ENCODE results near the gene PCSK9. TPM values are rescaled to one million over a fixed set of nuclear protein-coding genes. Genes with fewer than 3 reads are reported as not detected.

The PCSK9 gene
- total and polyA plus RNA-seq, 2 of the 13 experiments (the other 11 are each of a cell fraction or from before 2014, with no cell fraction given) = 33.3 to 80.5 TPM

GRCh38 chr1:55047611-55048010 lies 8.3 kb downstream of the PCSK9 start:
- TF ChIP-seq CENPT (CRISPR knock-in tag; IDR thresholded peaks at IDR 0.05; ENCODE audit: low read depth) = no peak
- peak; percentile 2 to 20; a peak in 1 of 4 replicates for TF ChIP-seq POLR2A (IDR thresholded peaks at IDR 0.05; ENCODE audit: insufficient read depth in 1 of 2, low read depth in 2 of 2, low read length in 2 of 2)
- TF ChIP-seq KLF13 (CRISPR knock-in tag; IDR thresholded peaks at IDR 0.05) = no peak
- POLR2A ChIA-PET = no interaction called here
- Histone ChIP-seq H3K27ac (ENCODE audit: extremely low read length, insufficient read depth, low read length) (no peak overlapping the region), H3K9me3 (ENCODE audit: low read length) (no peaks in the 10 kb centered on the region), H3K79me2 (ENCODE audit: insufficient read depth, low read length) (peaks cover 48% of the 10 kb centered on the region), H2AFZ (ENCODE audit: low read length) (no peak overlapping the region), H4K20me1 (ENCODE audit: insufficient read depth, low read length) (peaks cover 46% of the 10 kb centered on the region), H3K27me3 (ENCODE audit: control insufficient read depth in 1 of 2, insufficient read depth in 2 of 2, low read length in 2 of 2) (no peaks in the 10 kb centered on the region), H3K9ac (ENCODE audit: insufficient read depth, low read depth, low read length) (no peak overlapping the region), H3K4me2 (ENCODE audit: low read depth, low read length) (no peak overlapping the region), H3K4me1 (ENCODE audit: insufficient read depth, low read length) (peaks cover 42% of the 10 kb centered on the region), H3K4me3 (replicated peaks in 1 of 3; ENCODE audit: insufficient read depth in 1 of 3, low read depth in 2 of 3, low read length in 3 of 3) (no peak overlapping the region), H3K36me3 (replicated peaks in 1 of 2; ENCODE audit: control insufficient read depth in 1 of 2, insufficient read depth in 2 of 2, low read length in 2 of 2) (peaks cover 17 to 64% of the 10 kb centered on the region in 2 experiments)
- BruUV-seq (replicated peaks) = no TSS peak
- ATAC-seq (no peak), DNase-seq (ENCODE audit: low spot score) (no peak), FAIRE-seq (no peak)
- no CpG with 5 or more reads among the region's 3 CpGs for WGBS (ENCODE audit: low lambda C conversion rate)
- intact Hi-C loops (cut with micrococcal nuclease; ENCODE audit: unreplicated experiment) (no loop called here), in situ Hi-C loops (cut with HindIII; ENCODE audit: extremely low pct_ligation_motif_present, low pct_unique_long_range_greater_than_20kb) (no loop called here)
- CTCF ChIA-PET (ENCODE audit: low intra/inter-chr PET ratio, low total read pairs) = no interaction called here

GRCh38 chr1:55048453-55049270 lies 9.3 kb downstream of the PCSK9 start:
- peaks cover 17 to 69% of the 10 kb centered on the region in 2 experiments for H3K36me3 ChIP-seq (replicated peaks in 1 of 2; ENCODE audit: control insufficient read depth in 1 of 2, insufficient read depth in 2 of 2, low read length in 2 of 2)
- H3K9me3 ChIP-seq (ENCODE audit: low read length) = no peaks in the 10 kb centered on the region
- FAIRE-seq (no peak), DNase-seq (ENCODE audit: low spot score) (no peak), ATAC-seq (no peak)
- POLR2A ChIA-PET = interaction anchor here (1.6 kb wide), 1 partner anchor 7 kb away, joined by 5 read pairs; no protein-coding TSS in a partner anchor
- 89% methylated on average over 11 of the region's 11 CpGs for WGBS (ENCODE audit: low lambda C conversion rate)
- H3K27me3 ChIP-seq (ENCODE audit: control insufficient read depth in 1 of 2, insufficient read depth in 2 of 2, low read length in 2 of 2) = no peaks in the 10 kb centered on the region
- no peak overlapping the region for H3K4me3 ChIP-seq (replicated peaks in 1 of 3; ENCODE audit: insufficient read depth in 1 of 3, low read depth in 2 of 3, low read length in 3 of 3)
- H3K9ac ChIP-seq (ENCODE audit: insufficient read depth, low read depth, low read length) = no peak overlapping the region
- CTCF ChIA-PET (ENCODE audit: low intra/inter-chr PET ratio, low total read pairs) = no interaction called here
- peaks cover 36% of the 10 kb centered on the region for H4K20me1 ChIP-seq (ENCODE audit: insufficient read depth, low read length)
- no TSS peak for BruUV-seq (replicated peaks)
- no peak overlapping the region for H3K27ac ChIP-seq (ENCODE audit: extremely low read length, insufficient read depth, low read length)
- H2AFZ ChIP-seq (ENCODE audit: low read length) = no peak overlapping the region
- H3K4me2 ChIP-seq (ENCODE audit: low read depth, low read length) = no peak overlapping the region
- TF ChIP-seq CREBL2 (CRISPR knock-in tag; IDR thresholded peaks at IDR 0.05; ENCODE audit: borderline replicate concordance) (no peak), NFE2L2 (IDR thresholded peaks at IDR 0.05; ENCODE audit: low read length) (no peak), ZNF768 (CRISPR knock-in tag; IDR thresholded peaks at IDR 0.05) (peak; percentile 91), MAZ (IDR thresholded peaks at IDR 0.05; ENCODE audit: borderline replicate concordance, low read depth, low read length) (no peak), MAZ (CRISPR knock-in tag; IDR thresholded peaks at IDR 0.05; ENCODE audit: low read depth) (no peak), POLR2A (IDR thresholded peaks at IDR 0.05; ENCODE audit: insufficient read depth in 1 of 2, low read depth in 2 of 2, low read length in 2 of 2) (peak in 1 of 2 experiments; percentile 21; a peak in 1 of 4 replicates)
- in situ Hi-C loops (cut with HindIII; ENCODE audit: extremely low pct_ligation_motif_present, low pct_unique_long_range_greater_than_20kb) = no loop called here
- H3K79me2 ChIP-seq (ENCODE audit: insufficient read depth, low read length) = peaks cover 38% of the 10 kb centered on the region
- intact Hi-C loops (cut with micrococcal nuclease; ENCODE audit: unreplicated experiment) = no loop called here
- peaks cover 42% of the 10 kb centered on the region for H3K4me1 ChIP-seq (ENCODE audit: insufficient read depth, low read length)
